Trophoblast cell (in vitro differentiated cells and primary cell): ENCODE data around the gene FNDC3A.
"Not testable (repeated sequence)": the region's sequence is repeated elsewhere in the genome, so short reads cannot be mapped to it uniquely, and the experiment has no call there.

ENCODE experiments used
- DNase-seq, 2 donors: peaks; one replicate each; pipeline ENCODE4 v3.0.0-alpha.2; 2016
- H2AFZ ChIP-seq: 2 replicates; pipeline ENCODE4 v1.6.1; 2013; ENCODE audit warnings: low read length, moderate library complexity, mild to moderate bottlenecking; ENCODE audit not compliant: insufficient read depth, poor library complexity
- H2AK5ac ChIP-seq: 2 replicates; pipeline ENCODE4 v1.6.1; 2013; ENCODE audit warnings: mild to moderate bottlenecking, low read length
- H2BK120ac ChIP-seq: 2 replicates; pipeline ENCODE4 v1.6.1; 2013; ENCODE audit warnings: low read length, mild to moderate bottlenecking, moderate library complexity; ENCODE audit not compliant: insufficient read depth, poor library complexity
- H2BK12ac ChIP-seq: 2 replicates; pipeline ENCODE4 v1.6.1; 2013; ENCODE audit warnings: mild to moderate bottlenecking, low read length, moderate library complexity
- H2BK5ac ChIP-seq: 2 replicates; pipeline ENCODE4 v1.6.1; 2013; ENCODE audit warnings: low read length, low read depth, moderate library complexity, mild to moderate bottlenecking; ENCODE audit not compliant: poor library complexity
- H3K14ac ChIP-seq: 2 replicates; pipeline ENCODE4 v1.6.1; 2013; ENCODE audit warnings: mild to moderate bottlenecking, low read length
- H3K18ac ChIP-seq: 2 replicates; pipeline ENCODE4 v1.6.1; 2013; ENCODE audit warnings: mild to moderate bottlenecking, low read length
- H3K23ac ChIP-seq: 2 replicates; pipeline ENCODE4 v1.6.1; 2013; ENCODE audit warnings: low read length
- H3K27ac ChIP-seq: 2 replicates; pipeline ENCODE4 v1.5.1; 2013; ENCODE audit warnings: low read depth, mild to moderate bottlenecking, inconsistent platforms, low read length, moderate library complexity
- H3K27me3 ChIP-seq: 2 replicates; pipeline ENCODE4 v1.6.1; 2013; ENCODE audit warnings: inconsistent platforms, mild to moderate bottlenecking, low read length, moderate library complexity; ENCODE audit not compliant: insufficient read depth
- H3K36me3 ChIP-seq, 2 experiments: 1 replicate in 1 of 2; 2 replicates in 1 of 2; pipeline ENCODE4 v1.6.1; 2013; ENCODE audit warnings: low read length in 2 of 2, mild to moderate bottlenecking in 2 of 2, moderate library complexity in 1 of 2; ENCODE audit not compliant: insufficient read depth in 2 of 2, control insufficient read depth in 1 of 2
- H3K4ac ChIP-seq: 2 replicates; pipeline ENCODE4 v1.6.1; 2013; ENCODE audit warnings: low read depth, mild to moderate bottlenecking, low read length, moderate library complexity
- H3K4me1 ChIP-seq, 2 experiments: 1 replicate in 1 of 2; 2 replicates in 1 of 2; pipeline ENCODE4 v1.6.1; 2013; ENCODE audit warnings: low read length in 2 of 2, mild to moderate bottlenecking in 2 of 2, moderate library complexity in 1 of 2; ENCODE audit not compliant: insufficient read depth in 2 of 2, control insufficient read depth in 1 of 2
- H3K4me2 ChIP-seq: 2 replicates; pipeline ENCODE4 v1.6.1; 2013; ENCODE audit warnings: inconsistent platforms, mild to moderate bottlenecking, low read length, moderate library complexity
- H3K4me3 ChIP-seq: 2 replicates; pipeline ENCODE4 v1.5.1; 2013; ENCODE audit warnings: mild to moderate bottlenecking, low read depth, low read length, inconsistent platforms
- H3K79me1 ChIP-seq: one replicate; pipeline ENCODE4 v1.6.1; 2013; ENCODE audit warnings: low read length
- H3K79me2 ChIP-seq: 2 replicates; pipeline ENCODE4 v1.6.1; 2013; ENCODE audit warnings: low read length, mild to moderate bottlenecking; ENCODE audit not compliant: control insufficient read depth, insufficient read depth, poor library complexity
- H3K9ac ChIP-seq: 2 replicates; pipeline ENCODE4 v1.6.1; 2013; ENCODE audit warnings: mild to moderate bottlenecking, low read length
- H3K9me3 ChIP-seq: 2 replicates; pipeline ENCODE4 v1.6.1; 2013; ENCODE audit warnings: low read depth, mild to moderate bottlenecking, control low read depth, inconsistent platforms, low read length; ENCODE audit not compliant: insufficient read depth
- H4K12ac ChIP-seq: 2 replicates; pipeline ENCODE4 v1.6.1; 2013; ENCODE audit warnings: low read depth, mild to moderate bottlenecking, low read length, moderate library complexity
- H4K8ac ChIP-seq: 2 replicates; pipeline ENCODE4 v1.6.1; 2013; ENCODE audit warnings: low read depth, mild to moderate bottlenecking, low read length, moderate library complexity
- H4K91ac ChIP-seq: one replicate; pipeline ENCODE4 v1.6.1; 2013; ENCODE audit warnings: low read depth, mild to moderate bottlenecking, low read length, moderate library complexity
- WGBS: extraction: QIAGEN DNeasy Blood & Tissue Kit; methylation state at CpG from one replicate; pipeline ENCODE4 v1.1.7; 2013; ENCODE audit warnings: missing lambda C conversion rate; ENCODE audit not compliant: insufficient read length, insufficient coverage; ENCODE audit errors: extremely low coverage; 5-methylcytosine and 5-hydroxymethylcytosine counted together

Gene FNDC3A

DNA sequence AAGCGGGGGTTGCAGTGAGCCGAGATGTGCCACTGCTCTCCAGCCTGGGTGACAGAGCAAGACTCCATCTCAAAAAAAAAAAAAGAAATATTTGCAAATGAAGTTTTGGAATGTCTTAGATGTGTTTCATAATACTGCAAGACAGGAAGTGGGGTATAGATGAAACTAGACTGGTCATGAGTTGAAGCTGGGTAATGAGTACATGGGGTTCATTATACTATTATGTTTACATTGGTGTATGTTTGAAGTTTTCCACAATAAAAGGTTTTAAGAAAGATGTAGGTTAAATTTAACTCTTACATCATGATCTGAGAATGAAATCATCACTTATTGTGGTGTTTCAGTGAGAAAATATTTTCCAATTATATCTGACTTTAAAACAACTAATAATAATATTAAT lies 19.0 kb downstream of the FNDC3A start:
- H2BK120ac ChIP-seq: no peak overlapping the region
- no peak overlapping the region for H3K27ac ChIP-seq
- no peak overlapping the region for H3K18ac ChIP-seq
- H2AK5ac ChIP-seq: no peak overlapping the region
- no peak overlapping the region for H2BK12ac ChIP-seq
- H4K91ac ChIP-seq: no peak overlapping the region
- no peaks in the 10 kb centered on the region for H3K79me2 ChIP-seq
- H3K23ac ChIP-seq: no peak overlapping the region
- no peaks in the 10 kb centered on the region for H3K9me3 ChIP-seq
- H2BK5ac ChIP-seq: no peak overlapping the region
- H3K4me2 ChIP-seq: no peak overlapping the region
- DNase-seq: peak in 1 of 2 donors; percentile 38
- no peaks in the 10 kb centered on the region for H3K27me3 ChIP-seq
- H3K4me3 ChIP-seq: no peak overlapping the region
- no peak overlapping the region for H3K14ac ChIP-seq
- no peak overlapping the region for H3K9ac ChIP-seq
- no peaks in the 10 kb centered on the region for H3K4me1 ChIP-seq
- no peak overlapping the region for H4K8ac ChIP-seq
- peaks cover 0 to 8% of the 10 kb centered on the region in 2 experiments for H3K36me3 ChIP-seq
- H3K79me1 ChIP-seq: no peaks in the 10 kb centered on the region
- no CpG with 5 or more reads among the region's 2 CpGs for WGBS
- H3K4ac ChIP-seq: no peak overlapping the region
- H4K12ac ChIP-seq: no peak overlapping the region
- H2AFZ ChIP-seq: no peak overlapping the region

DNA sequence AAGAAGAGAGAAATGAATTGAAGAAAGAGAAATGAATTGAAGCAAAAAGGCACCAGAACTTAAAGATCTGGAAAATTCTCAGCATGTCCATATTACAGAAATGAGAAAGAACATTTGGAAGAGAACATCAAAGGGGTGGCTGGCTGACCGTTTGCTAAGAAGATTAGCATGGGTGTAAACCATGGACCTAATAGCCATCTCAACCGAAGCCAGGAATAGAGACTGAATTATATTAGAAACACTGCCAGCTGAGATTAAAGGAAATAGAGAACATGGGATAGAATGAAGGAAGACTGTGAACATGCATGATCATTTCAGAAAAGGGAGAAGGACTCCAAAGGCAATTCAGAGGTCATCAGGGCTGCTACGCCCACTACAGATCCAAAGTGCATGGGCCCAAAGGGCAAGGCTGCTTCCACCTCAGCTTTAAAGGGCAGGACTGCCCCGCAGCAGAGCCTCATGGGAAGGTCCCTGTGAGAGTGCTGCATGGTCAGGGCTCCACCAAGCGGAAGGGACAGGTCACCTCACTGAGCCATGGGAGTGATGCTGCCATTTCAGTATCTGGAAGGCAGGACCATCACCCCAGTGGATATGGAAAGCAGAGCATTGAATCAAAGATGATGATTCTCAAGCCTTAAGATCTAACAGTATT lies 23.1 kb downstream of the FNDC3A start:
- Histone ChIP-seq H3K23ac (no peak overlapping the region), H2BK5ac (no peak overlapping the region), H2AK5ac (no peak overlapping the region), H3K27me3 (no peaks in the 10 kb centered on the region), H3K9me3 (no peaks in the 10 kb centered on the region), H2AFZ (no peak overlapping the region), H3K36me3 (peaks cover 0 to 8% of the 10 kb centered on the region in 2 experiments), H4K12ac (no peak overlapping the region), H4K8ac (no peak overlapping the region), H3K4me3 (no peak overlapping the region), H4K91ac (no peak overlapping the region), H3K79me2 (no peaks in the 10 kb centered on the region), H3K79me1 (no peaks in the 10 kb centered on the region), H3K4ac (no peak overlapping the region), H2BK120ac (no peak overlapping the region), H2BK12ac (no peak overlapping the region), H3K18ac (peak overlapping the region; percentile 64), H3K14ac (no peak overlapping the region), H3K27ac (no peak overlapping the region), H3K4me2 (no peak overlapping the region), H3K9ac (no peak overlapping the region), H3K4me1 (no peaks in the 10 kb centered on the region)
- DNase-seq: peak; percentile 38 to 58
- WGBS: no CpG with 5 or more reads among the region's 5 CpGs

DNA sequence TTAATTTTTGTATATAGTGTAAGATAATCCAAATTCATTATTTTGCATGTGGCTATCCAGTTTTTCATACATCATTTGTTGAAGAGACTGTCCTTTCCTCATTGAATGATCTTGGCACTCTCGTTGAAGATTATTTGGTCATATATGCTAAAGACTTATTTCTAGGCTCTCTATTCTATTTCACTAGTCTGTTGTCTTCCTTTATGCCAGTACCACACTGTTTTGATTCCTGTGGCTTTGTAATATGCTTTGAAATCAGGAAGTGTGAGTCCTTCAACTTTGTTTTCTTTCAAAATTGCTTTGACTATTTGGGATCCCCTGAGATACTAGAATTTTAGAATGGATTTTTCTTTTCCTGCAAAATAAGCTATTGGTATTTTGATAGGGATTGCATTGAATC lies 24.5 kb downstream of the FNDC3A start:
- H3K23ac ChIP-seq: no peak overlapping the region
- no peak overlapping the region for H2BK5ac ChIP-seq
- H3K9me3 ChIP-seq: no peaks in the 10 kb centered on the region
- H3K14ac ChIP-seq: no peak overlapping the region
- H4K12ac ChIP-seq: no peak overlapping the region
- no peak overlapping the region for H3K9ac ChIP-seq
- H2BK12ac ChIP-seq: no peak overlapping the region
- H3K4me1 ChIP-seq: no peaks in the 10 kb centered on the region
- H3K27ac ChIP-seq: no peak overlapping the region
- DNase-seq: no peak
- H4K91ac ChIP-seq: no peak overlapping the region
- no peak overlapping the region for H3K4me3 ChIP-seq
- H3K27me3 ChIP-seq: no peaks in the 10 kb centered on the region
- peaks cover 0 to 5% of the 10 kb centered on the region in 2 experiments for H3K36me3 ChIP-seq
- no peak overlapping the region for H3K4me2 ChIP-seq
- no peak overlapping the region for H2BK120ac ChIP-seq
- no peak overlapping the region for H4K8ac ChIP-seq
- H3K79me1 ChIP-seq: no peaks in the 10 kb centered on the region
- no peak overlapping the region for H2AFZ ChIP-seq
- no CpG with 5 or more reads among the region's 1 CpG for WGBS
- H3K79me2 ChIP-seq: no peaks in the 10 kb centered on the region
- H2AK5ac ChIP-seq: no peak overlapping the region
- no peak overlapping the region for H3K4ac ChIP-seq
- H3K18ac ChIP-seq: no peak overlapping the region

DNA sequence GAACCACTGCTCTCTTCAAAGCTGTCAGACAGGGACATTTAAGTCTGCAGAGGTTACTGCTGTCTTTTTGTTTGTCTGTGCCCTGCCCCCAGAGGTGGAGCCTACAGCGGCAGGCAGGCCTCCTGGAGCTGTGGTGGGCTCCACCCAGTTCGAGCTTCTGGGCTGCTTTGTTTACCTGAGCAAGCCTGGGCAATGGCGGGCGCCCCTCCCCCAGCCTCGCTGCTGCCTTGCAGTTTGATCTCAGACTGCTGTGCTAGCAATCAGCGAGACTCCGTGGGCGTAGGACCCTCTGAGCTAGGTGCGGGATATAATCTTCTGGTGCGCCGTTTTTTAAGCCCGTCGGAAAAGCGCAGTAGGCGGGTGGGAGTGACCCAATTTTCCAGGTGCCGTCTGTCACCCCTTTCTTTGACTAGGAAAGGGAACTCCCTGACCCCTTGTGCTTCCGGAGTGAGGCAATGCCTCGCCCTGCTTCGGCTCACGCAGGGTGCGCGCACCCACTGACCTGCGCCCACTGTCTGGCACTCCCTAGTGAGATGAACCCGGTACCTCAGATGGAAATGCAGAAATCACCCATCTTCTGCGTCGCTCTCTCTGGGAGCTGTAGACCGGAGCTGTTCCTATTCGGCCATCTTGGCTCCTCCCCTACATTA lies 43.4 kb downstream of the FNDC3A start:
- H3K4me3 ChIP-seq, H2BK5ac ChIP-seq, H2BK12ac ChIP-seq, DNase-seq, H3K79me2 ChIP-seq, H3K27ac ChIP-seq, H3K23ac ChIP-seq, H3K36me3 ChIP-seq, H2BK120ac ChIP-seq, H4K8ac ChIP-seq, H3K4me2 ChIP-seq, H3K4ac ChIP-seq, H3K27me3 ChIP-seq, H2AFZ ChIP-seq, H3K9ac ChIP-seq, H3K4me1 ChIP-seq, H3K9me3 ChIP-seq, H3K14ac ChIP-seq, H3K18ac ChIP-seq, H2AK5ac ChIP-seq, H4K91ac ChIP-seq, H3K79me1 ChIP-seq, H4K12ac ChIP-seq: not testable (repeated sequence)
- WGBS: no CpG with 5 or more reads among the region's 28 CpGs
